Measurements from ENCODE around the gene CTRL.

DNA sequence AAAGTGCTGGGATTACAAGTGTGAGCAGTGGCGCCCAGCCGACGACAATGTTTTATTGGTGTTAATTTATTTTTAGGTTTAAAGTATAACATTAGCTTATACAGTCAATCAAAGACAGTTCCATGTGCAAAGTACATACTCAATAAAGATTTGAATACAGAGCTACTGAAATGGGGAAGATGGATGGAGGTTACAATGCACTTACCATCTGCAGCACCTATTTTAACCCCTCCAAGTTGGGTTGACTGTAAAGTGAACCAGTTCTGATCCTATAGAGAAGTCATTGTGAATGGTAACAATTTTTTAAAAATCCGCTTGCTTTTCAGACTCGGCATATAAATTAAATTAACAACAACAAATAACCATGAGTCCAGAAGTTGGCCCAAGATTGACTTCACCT, 39.3 kb downstream of the CTRL start:
- TF ChIP-seq ZFP30 (CRISPR knock-in tag; IDR thresholded peaks at IDR 0.05): no peak
- TF ChIP-seq ISL1 (CRISPR knock-in tag; IDR thresholded peaks at IDR 0.05): no peak

All from SK-N-SH treated with all-trans-retinoic acid at 6 μM for 48 hours (cell line).